HEK293T (cell line): ENCODE results near the gene CD274.
"Not testable (repeated sequence)": the region's sequence is repeated elsewhere in the genome, so short reads cannot be mapped to it uniquely, and the experiment has no call there.

Experiments used
- CTCF ChIA-PET: fragments of 350-600 bp; formaldehyde crosslinking; extraction: SDS; loops from one replicate; lab custom pipeline; 2021; ENCODE audit warnings: antibody characterized with exemption, inconsistent platforms; lab: Yijun Ruan, JAX
- POLR2A ChIA-PET: fragments of 350-600 bp; formaldehyde crosslinking; extraction: SDS; loops from one replicate; lab custom pipeline; 2020; ENCODE audit warnings: antibody characterized with exemption, inconsistent platforms; lab: Yijun Ruan, JAX
- DNase-seq: peaks from one replicate; pipeline ENCODE4 v3.0.0; 2012; ENCODE audit warnings: mixed read lengths; ENCODE audit errors: extremely low spot score
- ARNT ChIP-seq: fragments of 450-650 bp; IDR thresholded peaks from 2 replicates; pipeline ENCODE4 v1.6.1; 2017; ENCODE audit warnings: mild to moderate bottlenecking
- BHLHE40 ChIP-seq: fragments of 450-650 bp; IDR thresholded peaks from 2 replicates; pipeline ENCODE4 v1.6.1; 2016; ENCODE audit warnings: mild to moderate bottlenecking, moderate library complexity, borderline replicate concordance
- CTBP1 ChIP-seq: fragments of 450-650 bp; IDR thresholded peaks from 2 replicates; pipeline ENCODE4 v1.6.1; 2016; ENCODE audit warnings: borderline replicate concordance
- ELF4 ChIP-seq: fragments of 450-650 bp; IDR thresholded peaks from 2 replicates; pipeline ENCODE4 v1.6.1; 2017; ENCODE audit warnings: antibody characterized with exemption
- FOXA1 ChIP-seq: fragments of 450-650 bp; IDR thresholded peaks from 2 replicates; pipeline ENCODE4 v1.6.1; 2016; ENCODE audit warnings: mild to moderate bottlenecking
- FOXK2 ChIP-seq: fragments of 450-650 bp; IDR thresholded peaks from 2 replicates; pipeline ENCODE4 v1.6.1; 2016; ENCODE audit warnings: mild to moderate bottlenecking
- FOXM1 ChIP-seq: fragments of 450-650 bp; IDR thresholded peaks from 2 replicates; pipeline ENCODE4 v1.6.1; 2017; ENCODE audit warnings: mild to moderate bottlenecking, borderline replicate concordance
- HDGF ChIP-seq: fragments of 450-650 bp; IDR thresholded peaks from 2 replicates; pipeline ENCODE4 v1.6.1; 2017; ENCODE audit warnings: antibody characterized with exemption, borderline replicate concordance
- L3MBTL2 ChIP-seq: fragments of 450-650 bp; conservative IDR thresholded peaks from 2 replicates; pipeline ENCODE4 v1.6.1; 2016; ENCODE audit warnings: mild to moderate bottlenecking
- LEF1 ChIP-seq: fragments of 450-650 bp; IDR thresholded peaks from 2 replicates; pipeline ENCODE4 v1.6.1; 2017; ENCODE audit warnings: mild to moderate bottlenecking, borderline replicate concordance
- NFRKB ChIP-seq: fragments of 450-650 bp; IDR thresholded peaks from 2 replicates; pipeline ENCODE4 v1.6.1; 2016; ENCODE audit warnings: mild to moderate bottlenecking, moderate library complexity
- SP1 ChIP-seq: fragments of 450-650 bp; IDR thresholded peaks from 2 replicates; pipeline ENCODE4 v1.6.1; 2017
- SUZ12 ChIP-seq: fragments of 450-650 bp; IDR thresholded peaks from 2 replicates; pipeline ENCODE4 v1.6.1; 2016; ENCODE audit warnings: mild to moderate bottlenecking
- TARDBP ChIP-seq: fragments of 450-650 bp; IDR thresholded peaks from 2 replicates; pipeline ENCODE4 v1.6.1; 2016
- ZNF384 ChIP-seq: fragments of 450-650 bp; IDR thresholded peaks from 2 replicates; pipeline ENCODE4 v1.6.1; 2016
- TF ChIP-seq, protein P1 (sequence below): fragments of 450-650 bp; IDR thresholded peaks from 2 replicates; pipeline ENCODE4 v1.6.1; 2016

CD274 gene

GRCh38 chr9:5430912-5431311 is 19.4 kb upstream of the CD274 start:
- no peak for DNase-seq
- TF ChIP-seq FOXK2: no peak
- no peak for TF ChIP-seq LEF1
- TF ChIP-seq TARDBP: no peak
- TF ChIP-seq ARNT: no peak
- TF ChIP-seq SUZ12: no peak
- TF ChIP-seq ELF4: no peak
- no peak for TF ChIP-seq ZNF384
- no peak for TF ChIP-seq HDGF
- TF ChIP-seq CTBP1: no peak
- no peak for TF ChIP-seq FOXA1
- TF ChIP-seq NFRKB: no peak
- TF ChIP-seq, protein P1, sequence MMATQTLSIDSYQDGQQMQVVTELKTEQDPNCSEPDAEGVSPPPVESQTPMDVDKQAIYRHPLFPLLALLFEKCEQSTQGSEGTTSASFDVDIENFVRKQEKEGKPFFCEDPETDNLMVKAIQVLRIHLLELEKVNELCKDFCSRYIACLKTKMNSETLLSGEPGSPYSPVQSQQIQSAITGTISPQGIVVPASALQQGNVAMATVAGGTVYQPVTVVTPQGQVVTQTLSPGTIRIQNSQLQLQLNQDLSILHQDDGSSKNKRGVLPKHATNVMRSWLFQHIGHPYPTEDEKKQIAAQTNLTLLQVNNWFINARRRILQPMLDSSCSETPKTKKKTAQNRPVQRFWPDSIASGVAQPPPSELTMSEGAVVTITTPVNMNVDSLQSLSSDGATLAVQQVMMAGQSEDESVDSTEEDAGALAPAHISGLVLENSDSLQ: no peak
- POLR2A ChIA-PET: no interaction called here
- CTCF ChIA-PET: no interaction called here

DNA sequence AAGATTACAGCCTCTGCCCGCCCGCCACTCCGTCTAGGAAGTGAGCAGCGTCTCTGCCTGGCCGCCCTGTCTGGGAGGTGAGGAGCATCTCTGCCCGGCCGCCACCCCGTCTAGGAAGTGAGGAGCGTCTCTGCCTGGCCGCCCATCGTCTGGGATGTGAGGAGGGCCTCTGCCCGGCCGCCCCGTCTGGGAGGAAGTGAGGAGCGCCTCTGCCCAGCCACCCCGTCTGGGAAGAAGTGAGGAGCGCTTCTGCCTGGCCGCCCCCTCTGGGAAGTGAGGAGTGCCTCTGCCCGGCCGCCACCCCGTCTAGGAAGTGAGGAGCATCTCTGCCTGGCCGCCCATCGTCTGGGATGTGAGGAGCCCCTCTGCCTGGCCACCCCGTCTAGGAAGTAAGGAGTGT is 17.5 kb upstream of the CD274 start:
- POLR2A ChIA-PET, CTCF ChIA-PET, DNase-seq: not testable (repeated sequence)

DNA sequence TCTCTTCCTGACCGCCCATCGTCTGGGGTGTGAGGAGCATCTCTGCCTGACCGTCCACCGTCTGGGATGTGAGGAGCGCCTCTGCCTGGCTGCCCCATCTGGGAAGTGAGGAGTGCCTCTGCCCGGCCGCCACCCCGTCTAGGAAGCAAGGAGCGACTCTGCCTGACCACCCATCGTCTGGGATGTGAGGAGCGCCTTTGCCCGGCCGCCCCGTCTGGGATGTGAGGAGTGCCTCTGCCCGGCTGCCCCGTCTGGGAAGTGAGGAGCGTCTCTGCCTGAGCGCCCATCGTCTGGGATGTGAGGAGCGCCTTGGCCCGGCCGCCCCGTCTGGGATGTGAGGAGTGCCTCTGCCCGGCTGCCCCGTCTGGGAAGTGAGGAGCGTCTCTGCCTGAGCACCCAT is 17.0 kb upstream of the CD274 start:
- CTCF ChIA-PET, DNase-seq, POLR2A ChIA-PET: not testable (repeated sequence)

DNA sequence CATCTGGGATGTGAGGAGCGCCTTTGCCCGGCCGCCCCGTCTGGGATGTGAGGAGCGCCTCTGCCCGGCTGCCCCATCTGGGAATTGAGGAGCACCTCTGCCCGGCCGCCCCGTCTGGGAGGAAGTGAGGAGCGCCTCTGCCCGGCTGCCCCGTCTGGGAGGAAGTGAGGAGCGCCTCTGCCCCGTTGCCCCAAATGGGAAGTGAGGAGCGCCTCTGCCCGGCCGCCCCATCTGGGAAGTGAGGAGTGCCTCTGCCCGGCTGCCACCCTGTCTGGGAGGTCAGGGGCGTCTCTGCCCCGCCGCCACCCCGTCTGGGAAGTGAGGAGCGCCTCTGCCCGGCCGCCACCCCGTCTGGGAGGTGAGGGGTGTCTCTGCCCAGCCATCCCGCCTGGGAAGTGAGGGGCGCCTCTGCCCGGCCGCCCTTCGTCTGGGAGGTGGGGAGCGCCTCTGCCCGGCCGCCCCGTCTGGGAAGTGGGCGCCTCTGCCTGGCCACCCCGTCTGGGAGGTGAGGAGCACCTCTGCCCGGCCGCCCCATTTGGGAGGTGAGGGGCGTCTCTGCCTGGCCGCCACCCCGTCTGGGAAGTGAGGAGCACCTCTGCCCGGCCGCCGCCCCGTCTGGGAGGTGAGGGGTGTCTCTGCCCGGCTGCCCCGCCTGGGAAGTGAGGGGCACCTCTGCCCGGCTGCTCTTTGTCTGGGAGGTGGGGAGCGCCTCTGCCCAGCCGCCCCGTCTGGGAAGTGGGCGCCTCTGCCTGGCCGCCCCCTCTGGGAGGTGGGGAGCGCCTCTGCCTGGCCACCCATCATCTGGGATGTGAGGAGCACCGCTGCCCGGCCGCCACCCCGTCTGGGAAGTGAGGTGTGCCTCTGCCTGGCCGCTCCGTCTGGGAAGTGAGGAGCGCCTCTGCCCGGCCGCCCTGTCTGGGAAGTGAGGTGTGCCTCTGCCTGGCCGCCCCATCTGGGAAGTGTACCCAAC is 16.2 kb upstream of the CD274 start:
- POLR2A ChIA-PET, DNase-seq, CTCF ChIA-PET: not testable (repeated sequence)

- CTCF ChIA-PET: no interaction called here
- DNase-seq: no peak
- POLR2A ChIA-PET: interaction anchor here (0.6 kb wide), 1 partner anchor 541 kb away, joined by 3 read pairs; no protein-coding TSS in a partner anchor
- TF ChIP-seq NFRKB: no peak
- TF ChIP-seq FOXM1: no peak
- TF ChIP-seq LEF1: no peak
- no peak for TF ChIP-seq SUZ12
- no peak for TF ChIP-seq ELF4
- TF ChIP-seq HDGF: no peak
- no peak for TF ChIP-seq BHLHE40
- TF ChIP-seq, protein P1: no peak
- no peak for TF ChIP-seq TARDBP
- no peak for TF ChIP-seq CTBP1
- TF ChIP-seq L3MBTL2: no peak
- no peak for TF ChIP-seq ZNF384
- no peak for TF ChIP-seq FOXA1
- no peak for TF ChIP-seq FOXK2
- no peak for TF ChIP-seq SP1
- TF ChIP-seq ARNT: no peak
Observed at GRCh38 chr9:5435912-5436311, 14.4 kb upstream of the CD274 start.

DNA sequence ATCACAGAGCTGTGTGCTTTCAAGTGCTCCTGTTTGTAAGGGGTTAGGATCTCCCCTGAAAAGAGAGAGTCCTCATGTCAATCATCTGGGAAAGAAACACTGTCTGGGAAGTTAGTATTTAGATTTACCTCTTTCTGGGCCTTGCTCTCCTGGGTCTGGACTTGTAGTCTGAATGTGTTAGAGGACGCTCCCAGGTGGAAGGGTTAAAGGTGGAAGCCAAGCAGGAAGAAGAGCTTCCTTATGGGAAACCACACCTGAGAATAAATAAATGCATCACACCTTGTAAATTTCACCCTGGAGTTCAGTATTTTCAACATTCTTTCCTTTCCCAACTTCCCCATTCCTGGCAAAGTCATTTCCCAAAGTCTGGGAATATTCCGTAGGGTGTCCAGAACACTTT is 13.9 kb upstream of the CD274 start:
- TF ChIP-seq HDGF (no peak), LEF1 (no peak), ARNT (no peak), SP1 (no peak), SUZ12 (no peak), TARDBP (no peak), ELF4 (no peak), BHLHE40 (no peak), CTBP1 (no peak), L3MBTL2 (no peak), ZNF384 (no peak), NFRKB (no peak), FOXM1 (no peak), FOXK2 (no peak), FOXA1 (no peak)
- TF ChIP-seq, protein P1: no peak
- ChIA-PET POLR2A (no interaction called here), CTCF (no interaction called here)
- no peak for DNase-seq
